ENCODE results near the gene GIGYF2.
"Not testable (repeated sequence)": the region's sequence is repeated elsewhere in the genome, so short reads cannot be mapped to it uniquely, and the experiment has no call there.

The GIGYF2 gene

DNA sequence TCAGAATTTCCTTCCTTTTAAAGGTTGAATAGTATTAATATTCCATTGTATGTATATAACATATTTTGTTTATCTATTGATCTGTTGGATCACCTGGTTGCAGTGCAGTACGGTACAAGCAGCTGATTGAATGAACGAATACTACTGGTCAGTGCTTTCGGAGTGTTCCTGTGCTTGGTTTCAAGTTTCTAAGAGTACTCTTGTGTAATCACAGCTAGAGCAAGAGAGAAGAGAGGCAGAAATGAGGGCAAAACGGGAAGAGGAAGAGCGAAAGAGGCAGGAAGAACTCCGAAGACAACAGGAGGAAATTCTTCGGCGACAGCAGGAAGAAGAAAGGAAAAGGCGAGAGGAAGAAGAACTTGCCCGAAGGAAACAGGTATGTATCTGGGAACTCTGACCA, 119.5 kb downstream of the GIGYF2 start:
- no peak for DNase-seq (ENCODE audit: low spot score)

DNA sequence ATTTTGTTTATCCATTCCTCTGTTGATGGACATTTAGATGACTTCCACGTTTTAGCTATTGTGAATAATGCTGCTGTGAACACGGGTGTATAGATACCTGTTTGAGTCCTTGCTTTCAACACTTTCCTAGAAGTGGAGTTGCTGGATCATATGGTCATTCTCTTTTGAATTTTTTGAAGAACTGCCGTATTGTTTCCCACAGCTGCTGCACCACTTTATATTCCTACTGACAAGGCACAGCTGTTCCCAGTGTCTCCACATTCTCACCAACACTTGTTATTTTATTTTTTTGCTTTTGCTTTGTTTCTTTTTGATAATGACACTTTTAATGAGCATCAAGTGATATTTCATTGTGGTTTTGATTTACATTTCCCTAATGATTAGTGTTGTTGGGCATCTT, 120.6 kb downstream of the GIGYF2 start:
- DNase-seq (ENCODE audit: low spot score): no peak

DNA sequence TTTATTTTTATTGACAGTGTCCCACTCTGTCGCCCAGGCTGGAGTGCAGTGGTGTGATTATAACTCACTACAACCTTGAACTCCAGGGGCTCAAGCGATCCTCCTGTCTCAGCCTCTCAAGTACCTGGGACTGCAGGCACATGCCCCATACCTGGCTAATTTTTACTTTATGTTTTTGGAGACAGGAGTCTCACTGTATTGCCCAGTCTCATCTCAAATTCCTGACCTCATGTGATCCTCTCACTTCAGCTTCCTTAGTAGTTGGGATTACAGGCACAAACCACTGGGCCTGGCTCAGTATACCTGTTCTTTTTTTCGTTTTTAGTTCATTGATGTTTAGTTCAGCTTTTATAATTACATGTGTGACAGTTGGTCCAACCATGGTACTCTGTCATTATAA, 132.9 kb downstream of the GIGYF2 start:
- DNase-seq (ENCODE audit: low spot score): no peak

DNA sequence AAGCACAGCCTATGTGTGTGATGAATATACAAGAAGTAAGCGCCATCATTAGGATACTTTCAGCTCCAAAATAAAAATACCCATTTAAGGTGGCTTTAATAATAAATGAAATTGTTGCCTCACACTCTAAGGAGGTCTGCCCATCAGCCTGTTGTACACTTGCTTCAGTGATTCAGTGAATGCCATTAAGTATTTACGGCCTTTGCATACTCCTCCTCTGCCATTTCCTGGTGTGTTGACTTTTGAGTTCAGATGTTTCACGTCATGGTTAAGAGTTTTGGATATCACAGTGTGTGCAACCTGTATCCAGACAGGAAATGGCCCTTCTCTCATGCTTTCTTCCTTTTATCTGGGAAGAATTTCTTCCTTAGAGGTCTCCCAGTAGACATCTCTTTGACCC, 134.4 kb downstream of the GIGYF2 start:
- no peak for DNase-seq (ENCODE audit: low spot score)

DNA sequence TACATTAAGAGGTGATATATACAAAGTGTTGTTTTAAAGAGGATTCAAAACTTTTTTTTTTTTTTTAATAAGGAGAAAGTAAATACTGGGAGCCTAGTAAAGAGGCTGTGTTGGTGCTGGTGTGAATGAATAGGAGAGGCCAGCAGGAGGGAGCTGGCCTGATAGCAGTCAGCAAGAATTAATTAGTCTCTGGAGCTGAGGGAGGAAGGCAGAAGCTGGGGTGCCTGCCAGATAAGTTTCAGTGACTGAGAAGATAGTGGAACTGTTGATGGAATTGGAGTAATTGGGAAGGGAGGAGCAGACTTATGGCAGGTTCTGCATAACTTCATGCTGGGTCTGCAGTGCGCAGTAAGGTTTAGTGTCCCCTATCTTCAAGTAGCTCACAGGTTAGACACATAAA, 136.7 kb downstream of the GIGYF2 start:
- no peak for DNase-seq (ENCODE audit: low spot score)

DNA sequence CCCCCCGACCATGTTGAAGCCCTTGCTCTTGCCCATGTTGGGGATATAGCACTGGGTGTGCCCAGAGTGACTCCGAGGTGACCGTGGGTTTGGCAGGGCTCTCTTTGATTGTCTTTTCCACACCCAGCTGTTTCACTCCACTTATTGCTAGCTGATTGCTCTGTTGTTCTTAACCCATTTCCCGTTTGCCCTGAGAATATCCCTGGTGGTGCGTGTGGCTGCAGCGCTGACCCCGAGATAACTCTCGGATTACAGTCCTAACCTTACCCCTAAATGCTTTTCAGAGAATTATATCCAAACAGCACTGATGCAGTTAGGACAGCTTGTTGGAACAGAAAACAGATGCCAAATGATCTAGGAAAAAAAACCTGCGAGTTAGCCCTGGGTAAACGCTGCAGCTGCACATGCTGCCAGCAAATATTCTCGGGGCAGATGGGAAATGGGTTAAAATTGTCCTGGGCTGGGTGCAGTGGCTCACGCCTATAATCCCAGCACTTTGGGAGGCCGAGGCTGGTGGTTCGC, 138.6 kb downstream of the GIGYF2 start:
- DNase-seq (ENCODE audit: low spot score): no peak

DNA sequence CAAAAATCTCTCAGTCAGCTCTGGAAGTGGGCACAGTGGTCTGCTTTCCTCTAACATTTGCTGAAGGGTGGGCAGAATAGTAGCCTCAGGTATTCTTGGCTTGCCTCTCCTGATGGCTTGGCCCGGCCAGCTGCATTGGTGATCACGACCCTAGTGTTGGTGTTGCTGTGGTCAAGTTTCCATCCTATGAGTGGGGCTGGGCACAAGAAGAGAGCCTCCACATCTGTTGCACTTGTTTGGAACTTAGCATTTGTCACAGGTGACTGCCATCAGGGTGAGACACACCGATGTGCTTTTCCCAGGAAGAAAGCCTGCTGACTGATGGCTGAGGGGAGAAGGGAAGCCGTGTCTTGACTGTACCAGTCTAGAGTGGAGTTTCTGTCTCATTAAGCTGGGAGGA, 139.8 kb downstream of the GIGYF2 start:
- DNase-seq (ENCODE audit: low spot score): no peak

DNA sequence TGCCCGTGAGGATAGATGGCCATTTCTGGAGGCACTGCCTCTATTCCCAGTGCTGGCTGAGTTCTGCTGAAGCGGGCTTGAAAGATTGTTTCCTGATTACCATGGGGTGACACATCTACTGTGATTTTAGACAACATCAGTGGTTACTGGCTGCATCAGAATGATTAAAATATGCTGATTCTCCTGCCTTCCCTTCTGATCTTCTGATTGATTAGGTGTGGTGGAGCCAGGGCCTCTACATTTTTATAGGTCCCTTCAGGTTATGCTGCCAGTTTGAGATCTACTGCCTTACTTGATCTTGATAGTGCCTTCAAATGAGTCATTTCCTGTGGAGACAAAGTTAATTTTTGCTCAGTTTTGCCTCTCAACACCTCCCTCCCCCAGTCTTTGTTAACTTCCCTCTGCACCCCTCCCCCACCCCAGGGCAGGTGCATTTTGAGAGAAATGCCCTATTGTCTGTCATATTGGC, 141.3 kb downstream of the GIGYF2 start:
- no peak for DNase-seq (ENCODE audit: low spot score)

DNA sequence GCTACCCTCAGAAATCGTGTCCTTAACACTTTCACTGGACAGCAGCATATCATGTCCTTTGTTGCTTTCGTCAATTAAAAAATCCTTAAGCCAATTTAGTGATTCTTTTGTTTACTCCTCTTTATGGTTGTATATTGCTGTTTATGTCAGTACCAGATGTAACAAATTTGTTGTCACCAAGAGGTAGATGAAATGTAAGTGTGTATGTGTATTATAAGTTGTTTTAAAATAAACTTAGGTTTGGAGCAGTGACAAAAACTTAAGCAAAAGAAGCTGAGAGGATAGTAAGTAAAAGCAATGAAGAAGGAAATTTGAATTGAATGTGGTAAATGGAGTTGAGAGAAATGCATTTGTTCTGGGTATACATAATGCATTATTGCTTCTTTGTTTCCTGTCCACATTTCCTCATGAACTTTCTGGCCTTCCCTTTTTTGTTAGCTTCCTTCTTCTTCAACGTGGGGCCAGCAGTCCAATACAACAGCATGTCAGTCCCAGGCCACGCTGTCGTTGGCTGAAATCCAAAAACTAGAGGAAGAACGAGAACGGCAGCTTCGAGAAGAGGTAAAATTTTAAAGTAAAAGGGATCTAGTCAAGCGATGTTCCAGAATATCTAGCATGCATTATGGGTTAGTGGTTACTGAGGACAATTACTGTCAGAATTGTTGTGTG, 142.4 kb downstream of the GIGYF2 start:
- no peak for DNase-seq (ENCODE audit: low spot score)

DNA sequence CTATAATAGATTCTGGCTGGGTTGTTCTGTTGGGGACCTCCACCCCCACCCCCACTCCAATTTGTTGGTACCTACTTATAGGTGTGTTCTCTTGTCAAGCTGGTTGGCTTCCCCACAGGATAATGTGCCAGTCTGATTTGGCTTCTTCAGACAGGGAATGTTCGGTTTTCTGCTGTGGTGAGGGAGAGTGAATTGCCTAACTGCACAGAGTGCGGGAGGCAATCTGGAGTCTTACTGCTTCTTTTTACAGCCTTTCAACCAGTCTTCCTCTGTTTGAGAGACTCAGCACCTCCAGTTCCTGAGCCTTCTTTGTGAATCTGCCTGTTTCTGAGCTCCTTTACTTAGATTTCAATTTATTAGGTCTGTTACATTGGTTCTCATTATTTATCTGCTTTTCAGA, 145.6 kb downstream of the GIGYF2 start:
- DNase-seq (ENCODE audit: low spot score): no peak

DNA sequence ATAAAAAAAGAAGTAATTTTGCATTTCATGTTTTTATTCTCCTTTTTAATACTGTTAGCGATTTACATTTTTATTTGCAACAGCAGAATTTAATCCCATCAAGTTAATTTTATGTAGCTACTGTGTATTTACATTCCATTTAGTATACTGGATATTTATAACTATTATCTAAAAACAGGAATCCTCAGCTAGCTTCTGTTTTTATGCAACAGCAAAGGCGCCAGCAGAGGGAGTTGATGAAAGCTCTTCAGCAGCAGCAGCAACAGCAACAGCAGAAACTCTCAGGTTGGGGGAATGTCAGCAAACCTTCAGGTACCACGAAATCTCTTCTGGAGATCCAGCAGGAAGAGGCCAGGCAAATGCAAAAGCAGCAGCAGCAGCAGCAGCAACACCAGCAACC, 146.7 kb downstream of the GIGYF2 start:
- no peak for DNase-seq (ENCODE audit: low spot score)

DNA sequence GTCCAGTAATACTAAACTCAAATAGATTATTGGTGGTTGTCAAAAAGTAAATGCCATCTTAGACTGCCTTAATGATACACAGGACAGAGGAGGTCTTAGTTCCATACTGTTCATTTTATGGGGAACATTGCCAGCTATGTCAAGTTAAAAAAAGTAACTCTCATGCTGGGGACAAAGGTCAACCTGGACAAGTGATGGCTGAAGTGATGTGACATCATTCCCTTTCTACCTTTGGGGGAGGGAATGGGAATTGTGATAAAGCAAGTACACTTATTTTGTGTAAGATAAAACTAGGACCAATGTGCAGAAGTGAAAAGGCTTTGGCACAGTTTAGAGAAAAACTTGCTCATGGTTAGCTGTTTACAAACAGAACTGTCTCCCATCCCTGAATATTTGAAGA, 148.9 kb downstream of the GIGYF2 start:
- DNase-seq (ENCODE audit: low spot score): no peak

DNA sequence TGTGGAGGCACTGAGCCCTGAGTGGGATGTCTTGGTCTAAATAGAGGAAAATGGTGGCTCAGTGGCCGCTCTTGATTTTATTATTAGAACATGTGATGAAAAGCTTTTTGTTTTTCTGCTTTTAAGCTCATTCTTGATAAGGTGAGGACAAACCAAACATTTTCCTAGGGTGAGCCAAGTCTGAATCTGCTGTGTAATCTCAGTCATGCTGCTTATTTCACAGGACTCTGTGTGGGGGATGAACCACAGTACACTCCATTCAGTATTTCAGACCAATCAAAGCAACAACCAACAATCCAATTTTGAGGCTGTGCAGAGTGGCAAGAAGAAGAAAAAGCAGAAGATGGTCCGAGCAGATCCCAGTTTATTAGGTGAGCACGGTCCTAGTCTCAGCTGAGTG, 152.9 kb downstream of the GIGYF2 start:
- no peak for DNase-seq (ENCODE audit: low spot score)

DNA sequence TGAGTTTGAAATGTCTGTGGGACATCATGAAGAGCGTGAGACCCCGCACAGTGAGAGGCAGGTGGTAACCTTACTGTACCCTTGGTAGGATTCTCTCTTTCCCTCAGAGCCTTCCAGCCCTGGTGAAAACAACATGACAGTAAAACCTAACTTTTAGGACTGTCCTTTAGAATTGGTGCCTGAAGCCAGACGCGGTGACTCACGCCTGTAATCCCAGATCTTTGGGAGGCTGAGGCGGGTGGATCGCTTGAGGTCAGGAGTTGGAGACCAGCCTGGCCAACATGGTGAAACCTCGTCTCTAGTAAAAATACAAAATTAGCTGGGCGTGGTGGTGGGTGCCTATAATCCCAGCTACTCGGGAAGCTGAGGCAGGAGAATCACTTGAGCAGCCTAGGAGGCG, 154.9 kb downstream of the GIGYF2 start:
- not testable (repeated sequence) for DNase-seq (ENCODE audit: low spot score)

DNA sequence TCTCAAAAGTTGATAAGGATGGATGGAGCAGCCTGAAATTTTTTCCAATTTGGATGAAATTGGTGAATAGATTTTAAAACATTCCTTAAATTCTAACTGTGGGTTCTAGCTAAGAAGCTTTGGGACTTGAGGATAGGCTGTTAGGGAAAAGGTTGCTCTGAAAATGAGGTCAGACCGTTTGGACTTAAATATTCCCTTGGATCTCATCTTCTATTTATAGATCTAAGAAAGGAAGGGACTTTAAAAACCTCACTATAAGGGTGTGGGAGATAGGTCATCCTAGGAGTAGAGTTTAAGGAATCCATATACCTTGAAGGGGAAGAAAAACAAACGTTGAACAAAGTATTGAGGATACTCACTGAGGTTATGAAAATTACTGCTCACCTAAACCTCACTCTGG, 155.5 kb downstream of the GIGYF2 start:
- DNase-seq (ENCODE audit: low spot score): no peak

DNA sequence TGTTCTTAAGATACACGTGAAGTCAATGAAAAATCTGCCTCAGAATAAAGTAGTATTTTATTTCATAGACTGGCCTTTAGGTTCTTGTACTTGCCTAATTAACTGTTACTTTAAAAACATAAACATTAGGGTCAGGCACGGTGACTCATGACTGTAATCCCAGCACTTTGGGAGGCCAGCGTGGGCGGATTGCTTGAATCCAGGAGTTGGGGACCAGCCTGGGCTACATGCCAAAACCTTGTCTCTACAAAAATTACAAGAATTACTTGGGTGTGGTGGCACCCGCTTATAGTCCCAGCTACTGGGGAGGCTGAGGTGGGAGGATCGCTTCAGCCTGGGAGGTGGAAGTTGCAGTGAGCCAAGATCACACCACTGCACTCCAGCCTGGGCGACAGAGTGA, 157.0 kb downstream of the GIGYF2 start:
- DNase-seq (ENCODE audit: low spot score): peak; percentile 20

DNA sequence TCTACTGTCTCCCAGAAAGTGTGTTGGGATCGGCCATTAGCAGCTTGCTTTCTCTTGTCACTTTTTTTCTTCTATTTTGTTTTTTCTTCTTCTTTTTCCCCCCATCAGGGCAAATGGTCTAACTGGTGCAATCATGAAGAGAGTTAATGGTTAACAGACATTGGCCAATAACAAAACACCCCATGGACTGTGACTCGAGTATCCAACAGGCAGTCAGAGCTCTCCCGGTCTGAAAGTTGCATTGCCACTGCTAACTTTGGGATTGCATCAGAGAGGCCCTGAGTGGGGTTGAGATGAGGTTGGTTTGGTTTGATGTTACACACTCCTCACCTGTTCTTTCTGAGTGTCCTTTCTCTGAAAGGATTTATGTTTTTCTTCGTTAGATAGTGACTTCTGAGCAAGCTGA, 160.0 kb downstream of the GIGYF2 start:
- DNase-seq (ENCODE audit: low spot score): no peak

DNA sequence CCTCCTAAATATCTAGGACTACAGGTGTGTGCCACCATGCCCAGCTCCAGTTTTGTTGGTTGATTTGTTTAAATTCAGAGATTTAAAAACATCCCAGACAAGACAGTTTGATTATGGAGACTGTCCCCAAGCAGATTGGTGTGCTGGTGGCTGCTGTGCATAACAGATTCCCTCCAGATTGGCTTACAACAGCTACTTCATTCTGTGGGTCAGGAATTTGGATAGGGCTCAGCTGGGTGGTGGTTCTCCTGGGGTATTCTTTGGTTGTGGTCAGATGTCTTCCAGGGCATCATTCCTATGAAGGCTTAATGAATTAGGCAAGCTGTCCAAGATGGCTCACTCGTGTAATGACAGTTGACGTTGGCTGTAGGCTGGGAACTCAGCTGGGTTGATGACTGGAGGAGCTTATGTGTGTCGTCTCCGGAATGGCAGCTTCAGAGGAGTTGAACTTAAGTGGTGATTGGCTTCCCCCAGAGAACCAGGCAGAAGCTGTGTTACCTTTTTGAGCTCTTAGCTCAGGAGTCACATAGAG, 162.3 kb downstream of the GIGYF2 start:
- no peak for DNase-seq (ENCODE audit: low spot score)

DNA sequence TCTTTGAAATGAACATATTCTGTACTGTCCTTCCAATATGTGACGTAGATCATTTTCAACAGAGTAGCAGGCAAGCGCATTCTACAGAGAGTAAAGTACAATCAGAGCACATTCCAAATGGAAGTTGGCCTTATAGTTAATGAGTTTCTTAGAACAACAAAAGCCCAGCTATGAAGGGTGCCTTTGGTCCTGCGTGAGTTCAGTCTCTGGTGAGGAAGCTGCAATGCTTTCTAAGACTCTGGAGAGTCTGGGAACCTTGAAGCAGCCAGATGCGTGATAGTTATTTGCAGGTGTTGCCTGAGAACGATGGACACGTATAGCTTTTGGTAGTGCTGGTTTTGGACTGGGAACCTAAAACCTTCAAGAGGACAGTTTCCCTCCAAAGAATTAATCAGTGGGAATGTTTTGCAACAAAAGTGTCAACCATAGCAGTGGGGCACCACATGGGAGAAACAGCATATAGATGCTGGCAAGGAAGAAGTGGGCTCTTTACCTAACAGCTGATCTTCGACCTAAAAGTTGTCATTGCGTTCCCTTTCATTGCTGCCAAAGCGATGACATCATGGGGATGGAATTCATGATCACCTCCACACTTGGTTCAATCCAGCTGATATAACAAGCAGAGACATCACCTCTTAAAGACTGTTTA, 163.6 kb downstream of the GIGYF2 start:
- no peak for DNase-seq (ENCODE audit: low spot score)

DNA sequence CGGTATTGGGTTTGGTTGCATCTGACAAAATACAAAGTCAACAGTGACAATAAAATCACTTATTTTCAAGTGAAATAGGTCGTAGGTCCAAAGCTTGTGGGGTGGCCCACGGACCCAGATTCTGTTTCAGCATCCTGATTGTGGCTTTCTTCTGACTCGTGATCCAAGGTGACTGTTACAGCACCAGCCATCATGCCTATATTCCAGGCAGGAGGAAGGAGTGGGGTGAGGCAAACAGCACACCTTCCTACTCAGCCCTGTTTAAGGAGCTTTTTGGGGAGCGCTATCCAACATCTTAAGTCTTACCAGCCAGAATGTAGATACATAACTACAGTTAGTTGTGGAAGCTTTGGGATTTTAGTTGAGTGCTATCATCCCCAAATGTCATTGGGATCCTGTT, 164.2 kb downstream of the GIGYF2 start:
- no peak for DNase-seq (ENCODE audit: low spot score)

DNA sequence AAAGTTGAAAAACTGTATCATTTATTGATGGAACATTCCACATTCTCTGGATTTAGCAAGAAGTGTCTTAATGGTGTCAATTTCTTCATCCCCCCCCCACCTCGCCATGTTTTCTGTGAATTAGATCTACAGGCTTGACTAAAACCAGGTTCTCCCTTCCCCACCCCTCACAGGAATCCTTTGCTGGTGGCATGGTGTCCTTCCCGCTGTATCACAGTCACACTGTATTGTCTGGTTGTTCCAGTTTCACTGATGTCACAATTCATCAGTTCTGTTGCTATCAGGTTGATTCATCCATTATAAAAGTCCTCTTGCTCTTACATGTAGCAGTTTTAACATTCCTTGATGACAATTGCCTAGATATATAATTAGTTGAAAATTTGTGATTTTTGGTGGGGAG, 166.9 kb downstream of the GIGYF2 start:
- no peak for DNase-seq (ENCODE audit: low spot score)

DNA sequence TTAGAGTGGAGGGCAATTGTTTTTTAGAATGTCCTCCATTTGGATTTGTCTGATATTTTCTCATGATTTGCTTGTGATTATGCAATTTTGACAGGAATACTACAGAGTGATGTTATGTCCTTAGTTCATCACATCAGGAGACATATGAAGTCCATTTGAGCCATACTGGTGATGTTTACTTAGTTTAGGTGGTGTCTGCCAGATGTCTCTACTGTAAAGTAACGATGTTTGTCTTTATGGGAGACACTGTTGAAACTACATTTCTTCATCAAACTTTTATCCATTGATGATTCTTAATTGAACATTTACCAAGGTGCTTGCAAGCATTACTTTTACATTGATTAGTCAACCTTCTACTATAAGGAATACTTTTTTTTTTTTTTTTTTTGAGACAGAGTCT, 168.0 kb downstream of the GIGYF2 start:
- DNase-seq (ENCODE audit: low spot score): no peak

DNA sequence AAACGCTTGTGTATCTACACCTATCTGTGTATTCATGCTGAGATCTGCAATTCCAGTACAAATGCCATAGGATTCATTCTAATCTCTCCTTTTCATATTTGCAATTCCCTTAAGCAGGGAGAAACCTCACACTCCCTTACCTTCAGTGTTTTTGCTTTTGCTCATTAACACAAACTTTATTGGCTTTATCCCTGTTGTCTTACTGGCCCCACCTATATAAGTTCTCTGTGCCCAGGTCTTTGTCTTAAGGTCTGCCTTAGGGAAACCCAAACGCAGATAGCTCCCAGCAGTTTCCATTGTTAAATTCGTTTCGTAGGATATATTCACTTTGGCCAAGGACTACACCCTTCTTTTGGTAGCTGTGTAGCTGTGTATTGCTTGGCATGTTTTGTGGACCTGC, 169.0 kb downstream of the GIGYF2 start:
- DNase-seq (ENCODE audit: low spot score): no peak
